ENCODE data around the gene AZGP1. TPM values are rescaled to one million over a fixed set of nuclear protein-coding genes. Genes with fewer than 3 reads are reported as not detected.
A peak's percentile ranks its signal among the peaks of the same experiment; 100 is the strongest.
"Not testable (repeated sequence)": the region's sequence is repeated elsewhere in the genome, so short reads cannot be mapped to it uniquely, and the experiment has no call there.

The AZGP1 gene
- total and polyA plus RNA-seq, 7 donors, result 0.66 to 17.1 (median 4.7) TPM

- WGBS, 2 donors, result 7 to 27% methylated on average over 11 of the region's 11 CpGs
- Histone ChIP-seq H3K9me3 (no peaks in the 10 kb centered on the region), H3K4me3 (peak overlapping the region; percentile 79 to 100 (median 100)), H3K36me3 (no peaks in the 10 kb centered on the region), H3K27me3 (no peaks in the 10 kb centered on the region), H3K4me1 (peaks cover 0 to 56% (median 45%) of the 10 kb centered on the region in 4 donors), H3K27ac (peak overlapping the region; percentile 98 to 100 (median 100))
- TF ChIP-seq EP300 (IDR thresholded peaks at IDR 0.05), result no peak
- no peak for DNase-seq
- intact Hi-C loops (cut with DNase I), result loop anchor here (5.0 kb wide), 1 partner anchor 36 kb away; no protein-coding TSS in a partner anchor
Observed at GRCh38 chr7:100016215-100016901, 40.5 kb upstream of the AZGP1 start.

- H3K4me1 ChIP-seq, result peaks cover 0 to 50% (median 40%) of the 10 kb centered on the region in 4 donors
- 1% methylated on average over 70 of the region's 70 CpGs for WGBS, 2 donors
- peak; percentile 95 for DNase-seq
- peak within 1 kb of the TSS; percentile 98 to 100 (median 100) for H3K27ac ChIP-seq
- no peaks in the 10 kb centered on the region for H3K9me3 ChIP-seq
- no peak for TF ChIP-seq EP300 (IDR thresholded peaks at IDR 0.05)
- peak; percentile 69 to 78 for TF ChIP-seq POLR2A (IDR thresholded peaks at IDR 0.05)
- peak; percentile 95 to 98 (median 96) for TF ChIP-seq POLR2AphosphoS5 (IDR thresholded peaks at IDR 0.05)
- peak within 1 kb of the TSS; percentile 79 to 100 (median 100) for H3K4me3 ChIP-seq
- no peaks in the 10 kb centered on the region for H3K27me3 ChIP-seq
- H3K36me3 ChIP-seq, result no peaks in the 10 kb centered on the region
- intact Hi-C loops (cut with DNase I), result loop anchor here (2.0 to 5.0 kb wide), 3 partner anchors 19 to 65 kb away; partner anchors contain the start of gene ZNF3
Observed at GRCh38 chr7:100015232-100016214, 39.7 kb upstream of the AZGP1 start, which contains the start of gene ZKSCAN1. ZKSCAN1 (plus strand) TSS chr7:100015596; CDS start chr7:100023507, 7,911 bp downstream.

- Histone ChIP-seq H3K4me3 (no peak overlapping the region), H3K4me1 (peaks cover 0 to 29% (median 27%) of the 10 kb centered on the region in 4 donors), H3K36me3 (no peaks in the 10 kb centered on the region), H3K27me3 (no peaks in the 10 kb centered on the region), H3K27ac (no peak overlapping the region), H3K9me3 (no peaks in the 10 kb centered on the region)
- 48 to 61% methylated on average over 3 of the region's 3 CpGs for WGBS, 2 donors
- intact Hi-C loops (cut with DNase I), result no loop called here
- TF ChIP-seq CTCF (IDR thresholded peaks at IDR 0.05) (no peak), POLR2AphosphoS5 (IDR thresholded peaks at IDR 0.05) (no peak), EP300 (IDR thresholded peaks at IDR 0.05) (no peak), POLR2A (IDR thresholded peaks at IDR 0.05) (no peak)
- no peak for DNase-seq
Observed at GRCh38 chr7:100013328-100013676, 37.5 kb upstream of the AZGP1 start.

GRCh38 chr7:100012385-100013327 is 36.8 kb upstream of the AZGP1 start:
- 39 to 64% methylated on average over 14 of the region's 14 CpGs for WGBS, 2 donors
- peaks cover 0 to 23% (median 20%) of the 10 kb centered on the region in 4 donors for H3K4me1 ChIP-seq
- H3K36me3 ChIP-seq; H3K9me3 ChIP-seq; H3K27me3 ChIP-seq; DNase-seq; H3K4me3 ChIP-seq; H3K27ac ChIP-seq; intact Hi-C loops (cut with DNase I): not testable (repeated sequence)

- DNase-seq, result no peak
- H3K27ac ChIP-seq, result no peak overlapping the region
- no peaks in the 10 kb centered on the region for H3K36me3 ChIP-seq
- H3K4me1 ChIP-seq, result peaks cover 0 to 12% (median 9%) of the 10 kb centered on the region in 4 donors
- WGBS, 2 donors, result 62 to 66% methylated on average over 3 of the region's 3 CpGs
- no peak overlapping the region for H3K4me3 ChIP-seq
- intact Hi-C loops (cut with DNase I), result no loop called here
- H3K27me3 ChIP-seq, result no peaks in the 10 kb centered on the region
- TF ChIP-seq EP300 (IDR thresholded peaks at IDR 0.05), result no peak
- no peak for TF ChIP-seq POLR2A (IDR thresholded peaks at IDR 0.05)
- TF ChIP-seq CTCF (IDR thresholded peaks at IDR 0.05), result no peak
- no peak for TF ChIP-seq POLR2AphosphoS5 (IDR thresholded peaks at IDR 0.05)
- no peaks in the 10 kb centered on the region for H3K9me3 ChIP-seq
Observed at GRCh38 chr7:100011516-100011915, 35.7 kb upstream of the AZGP1 start.
